Liver (tissue), 9 donors: ENCODE measurements around the gene STK24. TPM values are rescaled to one million over a fixed set of nuclear protein-coding genes. Genes with fewer than 3 reads are reported as not detected.
A peak's percentile ranks its signal among the peaks of the same experiment; 100 is the strongest.

Experiments used
- DNase-seq: peaks from one replicate; pipeline ENCODE4 v3.0.0-alpha.2; 2017; ENCODE audit warnings: low spot score
- H3K27ac ChIP-seq, 2 donors: one replicate each; pipeline ENCODE4 v1.7.0; 2013; ENCODE audit warnings: inconsistent platforms in 2 of 2, low read length in 2 of 2, control low read depth in 1 of 2, low read depth in 1 of 2, mild to moderate bottlenecking in 1 of 2
- H3K27me3 ChIP-seq, 4 donors: one replicate each; pipeline versions ENCODE4 v1.6.1 to v1.7.0; 2013; ENCODE audit warnings: low read length in 3 of 4, inconsistent platforms in 1 of 4, mild to moderate bottlenecking in 1 of 4, moderate library complexity in 1 of 4; ENCODE audit not compliant: control insufficient read depth in 4 of 4, insufficient read depth in 4 of 4
- H3K36me3 ChIP-seq, 4 donors: one replicate each; pipeline versions ENCODE4 v1.6.1 to v1.7.0; 2013; ENCODE audit warnings: low read length in 3 of 4, mild to moderate bottlenecking in 3 of 4, low read depth in 1 of 4, moderate library complexity in 1 of 4; ENCODE audit not compliant: control insufficient read depth in 4 of 4, insufficient read depth in 3 of 4
- H3K4me1 ChIP-seq, 4 donors: one replicate each; pipeline versions ENCODE4 v1.6.1 to v1.7.0; 2013; ENCODE audit warnings: low read length in 3 of 4, mild to moderate bottlenecking in 3 of 4, moderate library complexity in 1 of 4; ENCODE audit not compliant: control insufficient read depth in 4 of 4, insufficient read depth in 4 of 4
- H3K4me3 ChIP-seq, 3 donors: one replicate each; pipeline versions ENCODE4 v1.6.1 to v1.7.0; 2013; ENCODE audit warnings: low read length in 3 of 3, control low read depth in 1 of 3, low read depth in 1 of 3, mild to moderate bottlenecking in 1 of 3
- H3K9ac ChIP-seq, 2 donors: one replicate each; pipeline ENCODE4 v1.7.0; 2013; ENCODE audit warnings: low read length in 2 of 2, mild to moderate bottlenecking in 2 of 2, moderate library complexity in 2 of 2, control low read depth in 1 of 2, low read depth in 1 of 2
- H3K9me3 ChIP-seq, 4 donors: one replicate each; pipeline versions ENCODE4 v1.6.1 to v1.7.0; 2013; ENCODE audit warnings: low read length in 3 of 4; ENCODE audit not compliant: control insufficient read depth in 4 of 4
- EGR1 ChIP-seq, 2 donors: IDR thresholded peaks; 2 replicates each; pipeline ENCODE4 v1.6.1; 2016 to 2018; ENCODE audit warnings: antibody characterized with exemption in 2 of 2, low read depth in 2 of 2
- FOXA1 ChIP-seq: IDR thresholded peaks from 2 replicates; pipeline ENCODE4 v1.6.1; 2016; ENCODE audit warnings: antibody characterized with exemption
- FOXA2 ChIP-seq: IDR thresholded peaks from 2 replicates; pipeline ENCODE4 v1.6.1; 2016; ENCODE audit warnings: antibody characterized with exemption
- GABPA ChIP-seq, 2 donors: IDR thresholded peaks in 1 of 2; conservative IDR thresholded peaks in 1 of 2; 2 replicates each; pipeline ENCODE4 v1.6.1; 2016; ENCODE audit warnings: antibody characterized with exemption in 2 of 2, mild to moderate bottlenecking in 1 of 2, moderate library complexity in 1 of 2
- HNF4A ChIP-seq, 2 donors: conservative IDR thresholded peaks; 2 replicates each; pipeline ENCODE4 v1.6.1; 2016; ENCODE audit warnings: antibody characterized with exemption in 2 of 2, mild to moderate bottlenecking in 2 of 2
- HNF4G ChIP-seq: IDR thresholded peaks from 2 replicates; pipeline ENCODE4 v1.6.1; 2016; ENCODE audit warnings: antibody characterized with exemption
- JUND ChIP-seq, 2 donors: IDR thresholded peaks; 2 replicates each; pipeline ENCODE4 v1.6.1; 2016; ENCODE audit warnings: antibody characterized with exemption in 2 of 2
- NR2F2 ChIP-seq: IDR thresholded peaks from 2 replicates; pipeline ENCODE4 v1.6.1; 2016; ENCODE audit warnings: antibody characterized with exemption
- RAD21 ChIP-seq, 2 donors: IDR thresholded peaks; 2 replicates each; pipeline ENCODE4 v1.6.1; 2016; ENCODE audit warnings: antibody characterized with exemption in 2 of 2, mild to moderate bottlenecking in 2 of 2
- RXRA ChIP-seq, 2 donors: IDR thresholded peaks; 2 replicates each; pipeline ENCODE4 v1.6.1; 2017 to 2018; ENCODE audit warnings: antibody characterized with exemption in 2 of 2, mild to moderate bottlenecking in 1 of 2
- SP1 ChIP-seq: IDR thresholded peaks from 2 replicates; pipeline ENCODE4 v1.6.1; 2018; ENCODE audit warnings: antibody characterized with exemption, mild to moderate bottlenecking
- TAF1 ChIP-seq: conservative IDR thresholded peaks from 2 replicates; pipeline ENCODE4 v1.6.1; 2016; ENCODE audit warnings: antibody characterized with exemption, mild to moderate bottlenecking
- YY1 ChIP-seq: IDR thresholded peaks from 2 replicates; pipeline ENCODE4 v1.6.1; 2016; ENCODE audit warnings: antibody characterized with exemption, mild to moderate bottlenecking
- WGBS: extraction: QIAGEN DNeasy Blood & Tissue Kit; methylation state at CpG from one replicate; pipeline ENCODE4 v1.1.7; 2013; 5-methylcytosine and 5-hydroxymethylcytosine counted together
- polyA plus RNA-seq, 2 donors: library from polyadenylated mRNA; stranded (reverse) in 1 of 2; unstranded in 1 of 2; fragments of 200-250 nt in 1 of 2; fragments of >200 nt in 1 of 2; fragmentation: Nextera tagmentation in 1 of 2; extraction: Ambion mirVana in 1 of 2; gene quantifications; one replicate each; pipeline versions ENCODE4 v1.2.1 to v1.2.3, GENCODE V29; 2013 to 2015
- total RNA-seq, 2 donors: library from RNA; depleted of rRNA; stranded (reverse); fragments of >200 nt; gene quantifications; one replicate each; pipeline ENCODE4 v1.2.3, GENCODE V29; 2014
- TF ChIP-seq, protein P1 (sequence below): fragments of 150-350 bp; IDR thresholded peaks from 2 replicates; pipeline ENCODE4 v1.5.1; 2017; ENCODE audit warnings: improper control_type of control experiment, low read depth, low read length; ENCODE audit not compliant: missing input control
- TF ChIP-seq, protein P2 (sequence below): IDR thresholded peaks from 2 replicates; pipeline ENCODE4 v1.6.1; 2016; ENCODE audit warnings: antibody characterized with exemption
- TF ChIP-seq, protein P3 (sequence below): IDR thresholded peaks from 2 replicates; pipeline ENCODE4 v1.6.1; 2016; ENCODE audit warnings: antibody characterized with exemption, mild to moderate bottlenecking
- TF ChIP-seq, protein P4 (sequence below): IDR thresholded peaks from 2 replicates; pipeline ENCODE4 v1.6.1; 2016; ENCODE audit warnings: antibody characterized with exemption
- TF ChIP-seq, protein P5 (sequence below): IDR thresholded peaks from 2 replicates; pipeline ENCODE4 v1.6.1; 2016; ENCODE audit warnings: antibody characterized with exemption
- donor health status: healthy.
- donor health status: healthy.
- donor health status: healthy.
- donor health status: healthy.
- donor health status: healthy.

The STK24 gene
- total and polyA plus RNA-seq, 4 donors: 6.4 to 43.3 (median 14.9) TPM

DNA sequence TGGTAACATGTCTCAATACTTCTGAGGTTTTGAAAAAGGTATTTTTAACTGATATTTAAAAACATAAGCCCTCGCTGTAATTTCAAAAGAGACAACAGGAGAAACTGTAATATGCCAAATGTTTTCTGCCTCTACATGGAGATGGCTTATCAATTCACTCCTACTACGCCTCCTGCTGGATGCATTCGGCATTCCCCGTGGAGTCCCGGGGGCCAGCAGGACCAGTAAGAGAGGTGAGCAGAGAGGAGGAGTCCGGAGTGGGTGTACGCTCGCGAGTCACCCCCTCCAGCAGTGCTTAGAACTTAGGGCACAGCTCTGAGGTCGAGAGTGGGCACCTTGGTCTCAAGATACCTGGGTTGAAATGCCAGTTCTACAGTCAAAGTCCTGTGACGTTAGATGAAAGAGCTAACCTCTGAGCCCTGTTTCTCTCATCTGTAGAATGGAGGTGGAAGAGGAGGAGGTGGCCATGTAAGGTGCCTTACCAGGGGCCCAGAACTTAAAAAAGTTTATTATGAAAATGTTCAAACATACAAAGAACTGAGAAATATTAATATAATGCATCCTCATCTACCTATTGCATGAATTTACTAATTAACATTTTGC, 110.2 kb downstream of the STK24 start:
- DNase-seq: peak; percentile 68
- WGBS: 69% methylated on average over 11 of the region's 11 CpGs
- H3K36me3 ChIP-seq: peaks cover 2 to 22% (median 14%) of the 10 kb centered on the region in 4 donors
- H3K27ac ChIP-seq: no peak overlapping the region
- peaks cover 2 to 20% (median 18%) of the 10 kb centered on the region in 4 donors for H3K4me1 ChIP-seq
- H3K9me3 ChIP-seq: no peaks in the 10 kb centered on the region
- TF ChIP-seq RXRA (IDR thresholded peaks at IDR 0.05): no peak
- TF ChIP-seq, protein P1, sequence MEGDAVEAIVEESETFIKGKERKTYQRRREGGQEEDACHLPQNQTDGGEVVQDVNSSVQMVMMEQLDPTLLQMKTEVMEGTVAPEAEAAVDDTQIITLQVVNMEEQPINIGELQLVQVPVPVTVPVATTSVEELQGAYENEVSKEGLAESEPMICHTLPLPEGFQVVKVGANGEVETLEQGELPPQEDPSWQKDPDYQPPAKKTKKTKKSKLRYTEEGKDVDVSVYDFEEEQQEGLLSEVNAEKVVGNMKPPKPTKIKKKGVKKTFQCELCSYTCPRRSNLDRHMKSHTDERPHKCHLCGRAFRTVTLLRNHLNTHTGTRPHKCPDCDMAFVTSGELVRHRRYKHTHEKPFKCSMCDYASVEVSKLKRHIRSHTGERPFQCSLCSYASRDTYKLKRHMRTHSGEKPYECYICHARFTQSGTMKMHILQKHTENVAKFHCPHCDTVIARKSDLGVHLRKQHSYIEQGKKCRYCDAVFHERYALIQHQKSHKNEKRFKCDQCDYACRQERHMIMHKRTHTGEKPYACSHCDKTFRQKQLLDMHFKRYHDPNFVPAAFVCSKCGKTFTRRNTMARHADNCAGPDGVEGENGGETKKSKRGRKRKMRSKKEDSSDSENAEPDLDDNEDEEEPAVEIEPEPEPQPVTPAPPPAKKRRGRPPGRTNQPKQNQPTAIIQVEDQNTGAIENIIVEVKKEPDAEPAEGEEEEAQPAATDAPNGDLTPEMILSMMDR: peak; percentile 34
- TF ChIP-seq EGR1 (IDR thresholded peaks at IDR 0.05; ENCODE audit: low read depth in 2 of 2): no peak
- TF ChIP-seq RAD21 (IDR thresholded peaks at IDR 0.05): peak in 1 of 2 donors; percentile 69
- H3K4me3 ChIP-seq: no peak overlapping the region
- no peak overlapping the region for H3K9ac ChIP-seq
- H3K27me3 ChIP-seq: no peaks in the 10 kb centered on the region

DNA sequence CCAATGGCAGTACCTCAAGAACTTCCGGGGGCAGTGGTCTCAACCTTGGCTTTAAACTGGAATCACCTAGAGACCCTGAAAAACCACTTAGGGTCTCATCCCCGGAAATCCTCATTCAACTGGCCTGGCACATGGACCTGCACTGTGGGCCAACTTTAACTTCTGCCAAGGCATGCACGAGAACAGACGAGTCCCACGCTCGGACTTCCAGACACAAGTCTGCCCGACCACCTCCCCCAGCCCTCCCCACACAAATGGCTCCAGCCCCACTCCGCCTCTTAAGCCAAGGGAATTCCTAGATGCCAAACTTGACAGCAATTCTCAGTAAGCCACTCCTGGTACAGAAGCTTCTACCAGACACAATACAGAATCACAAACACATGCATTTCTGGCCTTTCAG, 114.0 kb downstream of the STK24 start:
- H3K36me3 ChIP-seq: peaks cover 10 to 47% (median 34%) of the 10 kb centered on the region in 4 donors
- no peak for TF ChIP-seq HNF4G
- TF ChIP-seq NR2F2: no peak
- TF ChIP-seq TAF1: no peak
- TF ChIP-seq, protein P2, sequence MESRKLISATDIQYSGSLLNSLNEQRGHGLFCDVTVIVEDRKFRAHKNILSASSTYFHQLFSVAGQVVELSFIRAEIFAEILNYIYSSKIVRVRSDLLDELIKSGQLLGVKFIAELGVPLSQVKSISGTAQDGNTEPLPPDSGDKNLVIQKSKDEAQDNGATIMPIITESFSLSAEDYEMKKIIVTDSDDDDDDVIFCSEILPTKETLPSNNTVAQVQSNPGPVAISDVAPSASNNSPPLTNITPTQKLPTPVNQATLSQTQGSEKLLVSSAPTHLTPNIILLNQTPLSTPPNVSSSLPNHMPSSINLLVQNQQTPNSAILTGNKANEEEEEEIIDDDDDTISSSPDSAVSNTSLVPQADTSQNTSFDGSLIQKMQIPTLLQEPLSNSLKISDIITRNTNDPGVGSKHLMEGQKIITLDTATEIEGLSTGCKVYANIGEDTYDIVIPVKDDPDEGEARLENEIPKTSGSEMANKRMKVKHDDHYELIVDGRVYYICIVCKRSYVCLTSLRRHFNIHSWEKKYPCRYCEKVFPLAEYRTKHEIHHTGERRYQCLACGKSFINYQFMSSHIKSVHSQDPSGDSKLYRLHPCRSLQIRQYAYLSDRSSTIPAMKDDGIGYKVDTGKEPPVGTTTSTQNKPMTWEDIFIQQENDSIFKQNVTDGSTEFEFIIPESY: no peak
- TF ChIP-seq, protein P1: no peak
- no peak for TF ChIP-seq HNF4A (conservative IDR thresholded peaks at IDR 0.05)
- no peak for TF ChIP-seq SP1
- no peak for TF ChIP-seq YY1
- no peak for TF ChIP-seq FOXA1
- TF ChIP-seq FOXA2: no peak
- TF ChIP-seq GABPA (IDR thresholded peaks at IDR 0.05 in 1 of 2, conservative IDR thresholded peaks at IDR 0.05 in 1 of 2): no peak
- TF ChIP-seq, protein P3, sequence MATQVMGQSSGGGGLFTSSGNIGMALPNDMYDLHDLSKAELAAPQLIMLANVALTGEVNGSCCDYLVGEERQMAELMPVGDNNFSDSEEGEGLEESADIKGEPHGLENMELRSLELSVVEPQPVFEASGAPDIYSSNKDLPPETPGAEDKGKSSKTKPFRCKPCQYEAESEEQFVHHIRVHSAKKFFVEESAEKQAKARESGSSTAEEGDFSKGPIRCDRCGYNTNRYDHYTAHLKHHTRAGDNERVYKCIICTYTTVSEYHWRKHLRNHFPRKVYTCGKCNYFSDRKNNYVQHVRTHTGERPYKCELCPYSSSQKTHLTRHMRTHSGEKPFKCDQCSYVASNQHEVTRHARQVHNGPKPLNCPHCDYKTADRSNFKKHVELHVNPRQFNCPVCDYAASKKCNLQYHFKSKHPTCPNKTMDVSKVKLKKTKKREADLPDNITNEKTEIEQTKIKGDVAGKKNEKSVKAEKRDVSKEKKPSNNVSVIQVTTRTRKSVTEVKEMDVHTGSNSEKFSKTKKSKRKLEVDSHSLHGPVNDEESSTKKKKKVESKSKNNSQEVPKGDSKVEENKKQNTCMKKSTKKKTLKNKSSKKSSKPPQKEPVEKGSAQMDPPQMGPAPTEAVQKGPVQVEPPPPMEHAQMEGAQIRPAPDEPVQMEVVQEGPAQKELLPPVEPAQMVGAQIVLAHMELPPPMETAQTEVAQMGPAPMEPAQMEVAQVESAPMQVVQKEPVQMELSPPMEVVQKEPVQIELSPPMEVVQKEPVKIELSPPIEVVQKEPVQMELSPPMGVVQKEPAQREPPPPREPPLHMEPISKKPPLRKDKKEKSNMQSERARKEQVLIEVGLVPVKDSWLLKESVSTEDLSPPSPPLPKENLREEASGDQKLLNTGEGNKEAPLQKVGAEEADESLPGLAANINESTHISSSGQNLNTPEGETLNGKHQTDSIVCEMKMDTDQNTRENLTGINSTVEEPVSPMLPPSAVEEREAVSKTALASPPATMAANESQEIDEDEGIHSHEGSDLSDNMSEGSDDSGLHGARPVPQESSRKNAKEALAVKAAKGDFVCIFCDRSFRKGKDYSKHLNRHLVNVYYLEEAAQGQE: no peak
- TF ChIP-seq JUND (IDR thresholded peaks at IDR 0.05): no peak
- TF ChIP-seq, protein P4, sequence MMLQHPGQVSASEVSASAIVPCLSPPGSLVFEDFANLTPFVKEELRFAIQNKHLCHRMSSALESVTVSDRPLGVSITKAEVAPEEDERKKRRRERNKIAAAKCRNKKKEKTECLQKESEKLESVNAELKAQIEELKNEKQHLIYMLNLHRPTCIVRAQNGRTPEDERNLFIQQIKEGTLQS: no peak
- TF ChIP-seq RAD21 (IDR thresholded peaks at IDR 0.05): no peak
- TF ChIP-seq, protein P5, sequence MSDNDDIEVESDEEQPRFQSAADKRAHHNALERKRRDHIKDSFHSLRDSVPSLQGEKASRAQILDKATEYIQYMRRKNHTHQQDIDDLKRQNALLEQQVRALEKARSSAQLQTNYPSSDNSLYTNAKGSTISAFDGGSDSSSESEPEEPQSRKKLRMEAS: no peak
- TF ChIP-seq EGR1 (IDR thresholded peaks at IDR 0.05; ENCODE audit: low read depth in 2 of 2): no peak
- TF ChIP-seq RXRA (IDR thresholded peaks at IDR 0.05): no peak
- H3K27me3 ChIP-seq: no peaks in the 10 kb centered on the region
- H3K9me3 ChIP-seq: no peaks in the 10 kb centered on the region
- no peak for DNase-seq
- peaks cover 2 to 16% (median 13%) of the 10 kb centered on the region in 4 donors for H3K4me1 ChIP-seq
- no peak overlapping the region for H3K9ac ChIP-seq
- H3K4me3 ChIP-seq: no peak overlapping the region
- H3K27ac ChIP-seq: no peak overlapping the region
- 86% methylated on average over 8 of the region's 8 CpGs for WGBS
